Activated CD4-positive, alpha-beta T cell treated with anti-CD3 and anti-CD28 coated beads, Interleukin-2, amount 50 U/mL, for 4 hours (primary cell): ENCODE measurements around the gene PDE5A.
"Not testable (repeated sequence)": the region's sequence is repeated elsewhere in the genome, so short reads cannot be mapped to it uniquely, and the experiment has no call there.

Experiments used
- DNase-seq, 2 experiments: peaks; one replicate each; pipeline ENCODE4 v3.0.0-alpha.2; 2020

PDE5A gene

DNA sequence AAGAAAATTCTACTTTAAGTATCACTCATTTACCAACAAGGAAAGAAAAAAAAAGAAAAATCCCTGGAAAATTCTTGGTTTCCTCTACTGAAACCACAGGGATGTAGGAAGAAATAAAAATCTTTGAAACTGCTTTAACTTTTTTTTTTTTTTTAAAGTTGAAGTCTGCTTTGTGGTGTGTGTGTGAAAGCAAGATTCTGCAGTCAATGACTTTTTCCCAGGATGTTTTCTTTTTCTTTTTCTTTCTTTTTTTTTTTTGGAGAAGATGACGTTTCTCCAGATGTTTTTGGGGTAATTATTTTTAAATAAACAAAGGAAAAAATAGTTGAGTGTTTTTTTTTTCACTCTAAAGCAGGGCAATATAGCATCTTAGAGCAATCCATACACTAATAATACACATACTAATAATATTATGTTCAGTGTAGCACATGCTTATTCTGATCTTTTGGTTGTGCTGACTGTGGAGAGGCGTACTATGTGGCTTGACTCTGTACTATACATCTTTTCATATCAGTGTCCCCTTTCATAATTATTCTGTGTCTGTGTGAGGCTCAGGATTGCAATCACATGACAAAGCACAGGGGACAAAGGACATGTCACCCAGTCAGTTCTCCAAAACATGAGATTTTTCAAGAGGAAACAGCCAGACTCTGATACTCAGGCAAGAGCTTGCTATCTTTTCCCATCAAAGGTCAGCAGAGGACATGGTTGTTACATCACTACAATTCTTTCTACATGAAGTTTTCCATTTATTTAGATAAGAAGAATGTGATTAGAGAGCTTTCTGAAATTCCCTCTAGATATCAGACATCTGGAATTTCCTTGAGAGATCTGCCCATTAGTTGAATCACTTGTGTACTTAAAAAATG is 111.0 kb downstream of the PDE5A start:
- DNase-seq: no peak

GRCh38 chr4:119512398-119512797 is 116.2 kb downstream of the PDE5A start:
- no peak for DNase-seq

DNA sequence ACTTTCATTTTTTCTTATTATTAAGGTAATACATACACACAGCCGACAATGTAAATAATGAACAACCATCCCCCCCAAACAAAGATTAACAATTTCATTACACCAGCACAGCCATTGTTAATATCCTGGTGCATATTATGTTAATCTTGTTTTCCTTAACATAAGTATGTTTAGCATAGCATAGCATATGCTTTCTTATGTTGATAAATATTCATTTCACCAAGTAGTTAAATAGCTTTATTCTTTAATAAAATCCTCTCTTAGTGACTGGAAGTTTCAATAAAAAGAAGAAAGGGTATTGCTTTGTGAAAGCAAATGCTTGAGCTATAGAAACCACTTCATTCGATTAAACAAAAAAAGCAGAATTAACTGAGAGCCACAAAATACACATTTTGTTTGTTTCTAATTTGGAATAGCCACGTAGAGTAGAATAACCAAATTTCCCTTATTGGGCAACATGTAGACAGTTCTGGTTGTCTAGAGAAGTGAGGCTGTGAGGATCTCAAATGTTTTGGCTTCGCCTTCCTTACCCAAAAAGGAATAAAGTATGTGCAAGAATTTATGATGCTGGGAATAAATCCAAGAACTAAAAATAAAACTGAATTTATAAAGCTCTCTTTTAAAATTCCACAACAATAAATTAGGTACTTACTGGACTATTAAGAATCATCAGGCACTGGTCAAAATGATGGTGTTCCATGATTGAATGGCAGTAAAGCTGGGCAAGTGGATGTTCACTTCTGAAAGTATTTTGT is 118.0 kb downstream of the PDE5A start:
- DNase-seq: no peak

DNA sequence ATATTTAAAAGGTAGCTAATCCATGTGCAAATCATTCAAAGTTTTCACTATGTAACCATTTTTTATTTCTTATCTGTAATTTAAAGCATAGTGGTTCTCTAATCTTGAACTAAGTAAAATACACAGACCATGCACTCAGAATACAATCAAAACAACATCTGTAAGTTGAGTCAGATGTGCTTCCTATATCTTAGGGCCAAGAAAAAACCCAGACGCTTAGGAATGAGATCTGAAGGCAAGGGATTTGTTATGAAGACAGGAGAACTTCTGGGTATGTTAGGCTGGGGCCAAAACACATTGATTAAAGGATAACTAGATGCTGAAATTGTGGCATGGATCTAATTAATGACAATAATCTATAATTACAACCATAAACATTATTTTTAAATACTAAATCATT is 120.3 kb downstream of the PDE5A start:
- DNase-seq: no peak

DNA sequence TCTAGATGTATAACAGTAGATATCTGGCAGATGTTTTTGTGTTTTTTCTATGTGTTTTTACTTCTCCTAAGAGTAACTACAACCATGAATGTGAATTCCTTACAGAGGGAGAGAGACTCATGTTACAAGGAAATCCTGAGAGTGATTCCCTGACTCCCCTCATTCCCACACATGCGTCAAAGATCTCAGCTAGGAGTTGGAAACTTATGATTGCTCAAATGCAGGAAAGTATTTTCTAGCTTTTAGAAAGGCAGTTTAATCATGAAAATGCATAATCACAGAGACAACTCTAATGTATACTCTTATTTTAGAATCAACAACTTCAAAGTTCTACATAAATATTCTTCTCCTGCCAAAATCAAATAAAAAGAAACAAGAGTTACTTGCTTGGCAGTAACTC is 121.8 kb downstream of the PDE5A start:
- DNase-seq: no peak

DNA sequence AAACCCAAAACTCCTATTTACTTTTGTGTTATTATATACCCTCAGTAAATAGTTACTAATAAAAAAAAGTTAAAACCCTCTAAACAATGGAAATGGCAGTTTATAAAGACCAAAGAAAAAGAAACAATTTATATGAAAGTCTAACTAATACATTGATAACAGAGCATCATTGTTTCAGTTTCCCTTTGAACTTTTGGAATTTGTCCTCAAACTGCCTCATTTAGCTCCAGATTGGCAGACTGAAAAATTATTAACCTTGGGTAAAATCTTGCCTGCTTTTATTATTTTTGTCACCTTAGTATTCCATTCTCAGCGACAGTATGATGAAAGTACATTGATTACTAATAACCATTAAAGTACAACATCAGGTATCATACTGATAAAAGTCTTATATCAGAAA is 124.0 kb downstream of the PDE5A start:
- no peak for DNase-seq

- no peak for DNase-seq
These were observed 126.9 kb downstream of the PDE5A start for GRCh38 chr4:119501740-119502139.

GRCh38 chr4:119498527-119498926 is 130.1 kb downstream of the PDE5A start:
- DNase-seq: no peak

GRCh38 chr4:119493886-119494285 is 134.7 kb downstream of the PDE5A start:
- no peak for DNase-seq

DNA sequence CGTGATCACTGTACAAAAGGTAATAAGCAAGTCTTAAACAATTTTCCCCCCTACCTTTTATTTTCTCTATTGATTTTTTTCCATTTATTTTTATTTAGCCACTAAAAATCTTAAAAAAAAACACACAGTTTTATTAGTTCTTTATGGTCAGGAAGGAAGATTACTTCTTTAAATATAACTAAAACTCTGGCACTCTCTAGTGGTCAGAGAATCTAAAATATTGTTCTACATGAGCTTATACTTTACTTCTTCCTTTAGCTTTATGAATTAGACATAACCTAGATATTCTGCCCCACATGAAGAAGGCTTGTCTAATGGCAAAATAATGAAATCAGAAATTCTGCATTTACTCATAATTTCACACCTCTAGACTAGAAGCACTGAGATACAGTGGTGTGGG is 135.2 kb downstream of the PDE5A start:
- DNase-seq: no peak

DNA sequence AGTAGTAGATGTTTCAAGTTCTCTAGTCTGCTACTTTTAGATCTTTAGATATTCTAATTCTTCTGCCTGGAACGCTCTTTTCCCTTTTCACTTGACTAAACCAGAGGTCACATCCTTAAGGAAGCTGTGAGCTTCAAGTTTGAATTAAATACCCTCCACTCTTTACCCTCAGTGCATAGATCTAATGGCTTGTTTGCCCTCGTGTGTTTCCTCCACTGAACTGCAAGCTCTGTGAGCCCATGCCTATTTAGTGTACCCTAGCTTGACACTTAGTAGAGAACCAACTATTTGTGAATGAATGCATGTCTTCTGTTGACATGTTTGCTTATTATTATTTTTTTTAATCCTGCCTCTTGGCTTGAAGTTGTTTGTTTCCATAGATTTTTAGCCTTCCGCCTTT is 138.3 kb downstream of the PDE5A start:
- no peak for DNase-seq

DNA sequence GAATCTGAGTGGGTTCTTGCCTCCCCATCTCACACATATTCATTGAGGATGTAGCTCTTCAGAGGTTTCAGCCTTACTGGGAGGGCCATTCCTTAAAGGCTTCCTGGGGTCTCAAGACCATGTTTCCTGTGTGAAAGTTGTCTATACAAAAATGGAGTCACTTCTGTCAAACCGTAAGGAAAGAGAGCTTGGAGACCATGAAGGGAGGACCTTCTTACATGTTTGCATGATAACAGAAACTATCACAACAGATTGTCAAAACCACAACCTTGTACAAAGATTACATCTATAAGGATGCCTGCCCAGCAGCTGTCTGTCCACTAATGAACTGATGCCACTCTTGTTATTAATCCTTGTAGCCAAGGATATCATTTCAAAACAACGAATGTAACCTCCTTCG is 139.3 kb downstream of the PDE5A start:
- DNase-seq: no peak

GRCh38 chr4:119480331-119480730 is 148.3 kb downstream of the PDE5A start:
- no peak for DNase-seq

- DNase-seq: no peak
These were observed 148.8 kb downstream of the PDE5A start for GRCh38 chr4:119479835-119480234.

GRCh38 chr4:119479180-119479808 is 149.3 kb downstream of the PDE5A start:
- DNase-seq: no peak

DNA sequence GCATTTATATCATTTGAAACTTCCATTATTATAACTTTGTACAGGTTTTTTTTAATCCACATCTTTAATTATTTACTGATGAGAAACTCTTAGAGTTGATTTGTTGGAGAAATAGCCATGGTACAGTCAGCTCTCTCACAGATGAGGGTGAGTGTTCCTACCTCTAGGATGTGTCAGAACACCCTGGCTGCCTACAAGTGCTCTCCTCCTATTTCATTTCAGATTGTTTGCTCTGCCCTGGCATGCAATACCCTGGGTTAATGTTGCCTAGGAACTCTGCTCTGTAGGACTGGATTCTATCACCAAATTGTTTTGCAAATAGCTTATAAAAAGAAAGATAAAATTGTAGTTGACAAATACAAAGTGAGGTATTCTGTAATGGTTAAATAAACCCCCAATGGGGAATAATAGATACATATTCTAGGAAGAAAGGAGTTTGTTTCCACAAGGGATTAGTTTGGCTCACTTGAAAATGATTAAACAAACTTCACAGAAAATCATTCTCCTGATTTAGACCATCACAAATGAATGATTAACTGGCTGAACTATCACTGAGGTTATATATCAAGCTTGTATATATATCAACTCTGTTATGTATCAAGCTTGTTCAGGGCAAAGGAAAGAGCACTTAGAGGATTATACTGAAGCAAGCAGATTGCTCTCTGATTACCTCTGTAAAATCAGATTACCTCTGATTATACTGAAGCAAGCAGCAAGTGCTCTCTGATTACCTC is 150.0 kb downstream of the PDE5A start:
- DNase-seq: no peak

- DNase-seq: no peak
These were observed 151.1 kb downstream of the PDE5A start for GRCh38 chr4:119477412-119478053.

- DNase-seq: no peak
These were observed 157.3 kb downstream of the PDE5A start for GRCh38 chr4:119471259-119471658.

- not testable (repeated sequence) for DNase-seq
These were observed 157.9 kb downstream of the PDE5A start for GRCh38 chr4:119470737-119471063.

DNA sequence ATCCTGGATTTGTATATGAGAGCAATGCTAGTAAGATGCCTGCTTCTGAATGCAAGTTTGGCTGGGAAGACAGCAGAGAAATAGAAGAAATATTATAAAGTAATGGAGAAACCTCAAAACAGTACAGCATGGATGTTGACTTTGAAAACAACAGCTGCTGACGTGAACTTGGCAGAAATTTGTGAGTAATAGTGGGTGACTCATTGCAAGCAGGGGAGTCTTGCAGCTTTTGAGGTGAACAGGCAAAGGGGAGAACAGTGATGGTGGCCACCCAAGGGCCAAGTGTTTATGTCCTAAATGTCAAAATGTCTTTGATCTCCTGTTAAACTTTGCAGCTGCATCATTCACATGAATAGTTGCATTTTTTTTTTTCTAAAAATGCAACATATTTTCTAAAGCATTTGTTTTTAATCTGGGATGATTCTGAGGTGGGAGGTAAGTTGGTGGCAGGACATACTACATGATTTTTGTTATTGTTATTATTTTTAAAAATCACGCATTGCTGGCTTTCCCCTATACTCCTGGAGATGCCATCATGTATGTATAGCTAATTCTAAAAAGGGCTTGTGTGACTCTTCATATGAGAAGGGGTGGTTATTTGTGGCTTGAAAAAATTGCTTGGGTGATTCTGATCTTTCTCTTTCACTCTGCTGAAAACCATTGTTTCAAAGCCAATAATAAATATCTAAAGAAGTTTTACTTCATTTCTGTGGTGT is 158.4 kb downstream of the PDE5A start:
- not testable (repeated sequence) for DNase-seq

- not testable (repeated sequence) for DNase-seq
These were observed 159.6 kb downstream of the PDE5A start for GRCh38 chr4:119469039-119469438.

DNA sequence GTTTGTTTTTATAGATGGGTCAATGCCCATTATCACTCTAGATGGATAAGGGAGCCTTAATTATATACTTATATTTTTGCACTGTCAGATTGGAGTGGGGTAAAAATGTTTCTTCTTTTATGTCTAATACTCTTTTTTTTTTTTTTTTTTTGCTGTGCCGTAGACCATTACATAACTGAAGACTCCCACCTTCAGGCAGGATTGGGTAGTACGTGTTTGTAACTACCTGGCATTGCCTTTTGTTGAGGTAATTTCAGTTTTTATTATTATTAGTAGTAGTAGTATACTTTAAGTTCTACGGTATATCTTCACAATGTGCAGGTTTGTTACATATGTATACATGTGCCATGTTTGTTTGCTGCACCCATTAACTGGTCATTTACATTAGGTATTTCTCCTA is 165.9 kb downstream of the PDE5A start:
- DNase-seq: peak; percentile 26 to 34
